ENCODE measurements around the gene NUMA1. TPM values are rescaled to one million over a fixed set of nuclear protein-coding genes. Genes with fewer than 3 reads are reported as not detected.
A peak's percentile ranks its signal among the peaks of the same experiment; 100 is the strongest.

Gene NUMA1
- total and polyA plus RNA-seq, 2 of the 13 experiments (the other 11 are each of a cell fraction or from before 2014, with no cell fraction given), result 57.3 to 60.2 TPM

DNA sequence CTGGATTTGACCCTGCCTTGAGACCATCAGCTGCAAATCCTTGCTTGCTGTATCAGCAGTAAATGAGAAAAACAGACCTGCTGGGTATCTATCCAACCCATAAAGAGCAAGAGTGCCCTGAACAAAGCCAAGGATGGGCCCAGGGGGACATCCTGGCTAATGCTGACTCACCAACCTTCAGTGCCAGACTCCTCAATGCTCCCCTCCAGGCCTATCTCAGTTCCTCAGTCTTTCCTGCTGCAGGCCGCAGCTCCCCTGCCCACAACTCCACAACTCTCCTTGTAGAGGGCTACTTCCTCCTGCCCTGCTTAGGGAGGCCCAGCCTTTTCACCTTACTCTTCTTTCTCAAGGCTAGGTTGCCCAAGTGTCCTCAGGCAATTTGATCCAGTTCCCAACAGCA lies 20.1 kb upstream of the NUMA1 start:
- Histone ChIP-seq H3K27ac (ENCODE audit: extremely low read length, insufficient read depth, low read length) (no peak overlapping the region), H3K4me2 (ENCODE audit: low read depth, low read length) (peak overlapping the region; percentile 16; the same call in 1 of the 2 replicates), H3K79me2 (ENCODE audit: insufficient read depth, low read length) (peaks cover 31% of the 10 kb centered on the region), H3K4me3 (replicated peaks in 1 of 3; ENCODE audit: insufficient read depth in 1 of 3, low read depth in 2 of 3, low read length in 3 of 3) (no peak overlapping the region), H2AFZ (ENCODE audit: low read length) (no peak overlapping the region), H3K4me1 (ENCODE audit: insufficient read depth, low read length) (peaks cover 39% of the 10 kb centered on the region), H3K9me3 (ENCODE audit: low read length) (no peaks in the 10 kb centered on the region), H3K36me3 (replicated peaks in 1 of 2; ENCODE audit: control insufficient read depth in 1 of 2, insufficient read depth in 2 of 2, low read length in 2 of 2) (peaks cover 13 to 34% of the 10 kb centered on the region in 2 experiments), H4K20me1 (ENCODE audit: insufficient read depth, low read length) (no peaks in the 10 kb centered on the region), H3K27me3 (ENCODE audit: control insufficient read depth in 1 of 2, insufficient read depth in 2 of 2, low read length in 2 of 2) (no peaks in the 10 kb centered on the region; a peak in 1 of 5 replicates), H3K9ac (ENCODE audit: insufficient read depth, low read depth, low read length) (no peak overlapping the region)
- intact Hi-C loops (cut with micrococcal nuclease; ENCODE audit: unreplicated experiment) (no loop called here), in situ Hi-C loops (cut with HindIII; ENCODE audit: extremely low pct_ligation_motif_present, low pct_unique_long_range_greater_than_20kb) (no loop called here)
- WGBS (ENCODE audit: low lambda C conversion rate), result 92% methylated on average over 1 of the region's 1 CpG
- no TSS peak for BruUV-seq (replicated peaks)
- DNase-seq (ENCODE audit: low spot score) (no peak), ATAC-seq (no peak), FAIRE-seq (no peak)
- TF ChIP-seq MAFK (conservative IDR thresholded peaks at IDR 0.05 in 1 of 2, IDR thresholded peaks at IDR 0.05 in 1 of 2; ENCODE audit: low read length in 2 of 2), result peak in 1 of 2 experiments; percentile 28; a peak in 1 of 4 replicates
- 0 out of 2 replicates have a peak, but pooled peaks have one; percentile 21 for TF ChIP-seq MAFF (IDR thresholded peaks at IDR 0.05; ENCODE audit: low read depth, low read length)
- no peak for TF ChIP-seq ZNF34 (CRISPR knock-in tag; IDR thresholded peaks at IDR 0.05; ENCODE audit: borderline replicate concordance)
- TF ChIP-seq ZNF780A (CRISPR knock-in tag; IDR thresholded peaks at IDR 0.05), result no peak
- CTCF ChIA-PET (ENCODE audit: low intra/inter-chr PET ratio, low total read pairs), result no interaction called here
- POLR2A ChIA-PET, result interaction anchor here (0.7 to 2.1 kb wide), 4 partner anchors 8 to 60 kb away, joined by 3 to 9 read pairs (median 7); partner anchors contain the start of gene ANAPC15

DNA sequence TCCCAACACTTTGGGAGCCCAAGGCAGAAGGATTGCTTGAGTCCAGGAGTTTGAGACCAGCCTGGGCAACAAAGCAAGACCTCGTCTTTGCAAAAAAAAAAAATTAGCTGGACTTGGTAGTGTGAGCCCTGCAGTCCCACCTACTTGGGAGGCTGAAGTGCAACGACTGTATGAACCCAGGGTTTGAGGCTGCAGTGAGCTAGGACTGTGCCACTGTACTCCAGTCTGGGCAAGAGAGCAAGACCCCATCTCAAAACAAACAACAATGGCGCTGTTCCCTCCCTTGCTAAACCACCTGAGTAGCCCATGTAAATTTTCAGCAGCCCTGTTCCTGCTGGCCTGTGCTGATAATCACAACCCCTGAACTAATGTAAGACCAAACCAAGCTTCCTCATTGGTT lies 19.7 kb upstream of the NUMA1 start:
- BruUV-seq (replicated peaks), result no TSS peak
- DNase-seq (ENCODE audit: low spot score) (no peak), FAIRE-seq (no peak), ATAC-seq (no peak)
- ChIA-PET CTCF (ENCODE audit: low intra/inter-chr PET ratio, low total read pairs) (no interaction called here), POLR2A (interaction anchor here (1.2 kb wide), 1 partner anchor 13 kb away, joined by 7 read pairs; the partner anchor contains the start of gene ANAPC15)
- intact Hi-C loops (cut with micrococcal nuclease; ENCODE audit: unreplicated experiment) (no loop called here), in situ Hi-C loops (cut with HindIII; ENCODE audit: extremely low pct_ligation_motif_present, low pct_unique_long_range_greater_than_20kb) (no loop called here)
- Histone ChIP-seq H4K20me1 (ENCODE audit: insufficient read depth, low read length) (no peaks in the 10 kb centered on the region), H3K27ac (ENCODE audit: extremely low read length, insufficient read depth, low read length) (no peak overlapping the region), H3K36me3 (replicated peaks in 1 of 2; ENCODE audit: control insufficient read depth in 1 of 2, insufficient read depth in 2 of 2, low read length in 2 of 2) (peaks cover 13 to 38% of the 10 kb centered on the region in 2 experiments), H3K27me3 (ENCODE audit: control insufficient read depth in 1 of 2, insufficient read depth in 2 of 2, low read length in 2 of 2) (no peaks in the 10 kb centered on the region; a peak in 1 of 5 replicates), H3K9me3 (ENCODE audit: low read length) (no peaks in the 10 kb centered on the region), H3K79me2 (ENCODE audit: insufficient read depth, low read length) (peaks cover 31% of the 10 kb centered on the region), H3K4me3 (replicated peaks in 1 of 3; ENCODE audit: insufficient read depth in 1 of 3, low read depth in 2 of 3, low read length in 3 of 3) (no peak overlapping the region), H3K4me2 (ENCODE audit: low read depth, low read length) (no peak overlapping the region), H3K9ac (ENCODE audit: insufficient read depth, low read depth, low read length) (no peak overlapping the region), H3K4me1 (ENCODE audit: insufficient read depth, low read length) (peaks cover 39% of the 10 kb centered on the region), H2AFZ (ENCODE audit: low read length) (no peak overlapping the region)
- 0 out of 2 replicates have a peak, but pooled peaks have one; percentile 42 for TF ChIP-seq ZNF121 (CRISPR knock-in tag; IDR thresholded peaks at IDR 0.05)
- no peak for TF ChIP-seq YEATS2 (CRISPR knock-in tag; IDR thresholded peaks at IDR 0.05; ENCODE audit: borderline replicate concordance)
- 96% methylated on average over 3 of the region's 3 CpGs for WGBS (ENCODE audit: low lambda C conversion rate)
